HCT116 (cell line): ENCODE data around the gene G6PC3. TPM values are rescaled to one million over a fixed set of nuclear protein-coding genes. Genes with fewer than 3 reads are reported as not detected.

ENCODE experiments used
- ATAC-seq: fragments of 200-7000 bp; cut with Tn5 transposase; 2 replicates; pipeline ENCODE4 v1.9.1; 2020; ENCODE audit warnings: mild to moderate bottlenecking, moderate library complexity
- BruUV-seq: library from RNA; stranded (reverse); fragments of 400-500 nt; replicated peaks from 2 replicates; lab custom pipeline; 2021; lab: Mats Ljungman, UMichigan
- CTCF ChIA-PET: fragments of 300-600 bp; sonication (Branson Sonifier 250); formaldehyde crosslinking; loops from one replicate; lab custom pipeline; 2021; ENCODE audit warnings: antibody characterized with exemption; lab: Charles Lee
- POLR2A ChIA-PET: fragments of 300-600, 350-600 bp; sonication (Branson Sonifier 250); formaldehyde crosslinking; loops from one replicate; lab custom pipeline; 2021; ENCODE audit warnings: antibody characterized with exemption; lab: Charles Lee
- RAD21 ChIA-PET, 2 experiments: fragments of 300-600 bp; sonication (Branson Sonifier 250); formaldehyde crosslinking; loops; one replicate each; lab custom pipeline; 2023; ENCODE audit warnings: low total read pairs in 2 of 2; ENCODE audit not compliant: uncharacterized antibody in 2 of 2, unreplicated experiment in 2 of 2, low non-redundant PET in 1 of 2; lab: Charles Lee
- DNase-seq: peaks from one replicate; pipeline ENCODE4 v3.0.0-alpha.2; 2010; ENCODE audit warnings: low read depth, low spot score
- H2AFZ ChIP-seq: fragments of 200-600 bp; shearing (Covaris generic), sonication (generic); 2 replicates; pipeline ENCODE4 v1.6.1; 2017; ENCODE audit warnings: low read depth, mixed run types, mixed read lengths, antibody characterized with exemption, low read length; ENCODE audit not compliant: poor library complexity, severe bottlenecking
- H3K27ac ChIP-seq: 2 replicates; pipeline ENCODE4 v1.5.1; 2012; ENCODE audit warnings: low read depth, low read length
- H3K27me3 ChIP-seq: fragments of 200-600 bp; sonication (generic); 2 replicates; pipeline ENCODE4 v1.6.1; 2016; ENCODE audit warnings: mixed run types, low read length, mixed read lengths; ENCODE audit not compliant: insufficient read depth
- H3K36me3 ChIP-seq, 2 experiments: fragments of 200-500 bp in 1 of 2; fragments of 200-600 bp in 1 of 2; sonication (Bioruptor generic) in 1 of 2; sonication (generic) in 1 of 2; 2 replicates each; pipeline versions ENCODE4 v1.5.1 to v1.6.1; 2014 to 2016; ENCODE audit warnings: low read length in 2 of 2, inconsistent platforms in 1 of 2, mixed read lengths in 1 of 2, mixed run types in 1 of 2; ENCODE audit not compliant: insufficient read depth in 2 of 2, control insufficient read depth in 1 of 2
- H3K4me1 ChIP-seq, 2 experiments: fragments of 200-600 bp in 1 of 2; sonication (generic) in 1 of 2; 2 replicates each; pipeline versions ENCODE4 v1.5.1 to v1.6.1; 2012 to 2017; ENCODE audit warnings: low read length in 2 of 2, inconsistent platforms in 1 of 2, mild to moderate bottlenecking in 1 of 2, mixed read lengths in 1 of 2, mixed run types in 1 of 2, moderate library complexity in 1 of 2; ENCODE audit not compliant: insufficient read depth in 2 of 2, control insufficient read depth in 1 of 2
- H3K4me2 ChIP-seq: fragments of 200-600 bp; sonication (generic); 2 replicates; pipeline ENCODE4 v1.6.1; 2017; ENCODE audit warnings: mixed run types, low read length, mixed read lengths
- H3K4me3 ChIP-seq, 2 experiments: fragments of 200-600 bp in 1 of 2; sonication (generic) in 1 of 2; replicated peaks in 1 of 2; 2 replicates each; pipeline ENCODE4 v1.5.1; 2011 to 2016; ENCODE audit warnings: low read length in 2 of 2, control low read depth in 1 of 2, low read depth in 1 of 2, mild to moderate bottlenecking in 1 of 2, mixed read lengths in 1 of 2, mixed run types in 1 of 2
- H3K79me2 ChIP-seq: fragments of 200-600 bp; sonication (generic); 2 replicates; pipeline ENCODE4 v1.6.1; 2017; ENCODE audit warnings: mild to moderate bottlenecking, mixed run types, low read length, moderate library complexity, mixed read lengths; ENCODE audit not compliant: insufficient read depth
- H3K9ac ChIP-seq: fragments of 200-600 bp; sonication (generic); 2 replicates; pipeline ENCODE4 v1.6.1; 2016; ENCODE audit warnings: low read length, mixed read lengths
- H3K9me2 ChIP-seq: fragments of 200-600 bp; sonication (generic), shearing (Covaris generic); 2 replicates; pipeline ENCODE4 v1.6.1; 2017; ENCODE audit warnings: mixed run types, mild to moderate bottlenecking, moderate library complexity; ENCODE audit not compliant: insufficient read depth
- H3K9me3 ChIP-seq, 2 experiments: fragments of 200-500 bp in 1 of 2; fragments of 200-600 bp in 1 of 2; sonication (Bioruptor generic) in 1 of 2; sonication (generic) in 1 of 2; 2 replicates each; pipeline ENCODE4 v1.6.1; 2014 to 2017; ENCODE audit warnings: low read length in 2 of 2, mixed read lengths in 2 of 2, inconsistent platforms in 1 of 2, low read depth in 1 of 2, mild to moderate bottlenecking in 1 of 2, mixed run types in 1 of 2, moderate library complexity in 1 of 2; ENCODE audit not compliant: control insufficient read depth in 1 of 2, insufficient read depth in 1 of 2
- H4K20me1 ChIP-seq: fragments of 200-600 bp; sonication (generic), shearing (Covaris generic); 2 replicates; pipeline ENCODE4 v1.6.1; 2017; ENCODE audit warnings: mixed run types, mild to moderate bottlenecking, moderate library complexity; ENCODE audit not compliant: insufficient read depth
- ELF1 ChIP-seq: IDR thresholded peaks from 2 replicates; pipeline ENCODE4 v1.6.1; 2012; ENCODE audit warnings: low read depth, borderline replicate concordance
- FOSL1 ChIP-seq: IDR thresholded peaks from 2 replicates; pipeline ENCODE4 v1.6.1; 2012; ENCODE audit warnings: low read depth
- JUND ChIP-seq: IDR thresholded peaks from 2 replicates; pipeline ENCODE4 v1.6.1; 2012
- POLR2A ChIP-seq: IDR thresholded peaks from 2 replicates; pipeline ENCODE4 v1.7.0; 2011; ENCODE audit warnings: borderline replicate concordance; ENCODE audit not compliant: insufficient read depth, insufficient read length; ENCODE audit errors: extremely low read depth
- POLR2AphosphoS5 ChIP-seq: IDR thresholded peaks from 2 replicates; pipeline ENCODE4 v1.6.1; 2011; ENCODE audit warnings: mild to moderate bottlenecking, low read depth, low read length, moderate library complexity
- SP1 ChIP-seq: IDR thresholded peaks from 2 replicates; pipeline ENCODE4 v1.6.1; 2012; ENCODE audit warnings: low read depth
- intact Hi-C: fragments of 100-400 bp; cut with micrococcal nuclease; formaldehyde crosslinking; loops from 2 replicates; pipeline ENCODE4 v1.10.0; 2022
- total RNA-seq: library from RNA; stranded (reverse); gene quantifications from one replicate; pipeline ENCODE4 v1.2.1, GENCODE V29; 2021; ENCODE audit not compliant: unreplicated experiment
- TF ChIP-seq, protein P1 (sequence below): IDR thresholded peaks from 2 replicates; pipeline ENCODE4 v1.6.1; 2012; ENCODE audit warnings: low read depth
- TF ChIP-seq, protein P2 (sequence below): IDR thresholded peaks from 2 replicates; pipeline ENCODE4 v1.6.1; 2012
- TF ChIP-seq, protein P3 (sequence below): IDR thresholded peaks from 2 replicates; pipeline ENCODE4 v1.6.1; 2011; ENCODE audit warnings: mild to moderate bottlenecking, low read length, moderate library complexity; ENCODE audit not compliant: insufficient replicate concordance; ENCODE audit errors: extremely low read depth

Gene G6PC3
- total RNA-seq, 1 experiment from 2014 or later, result 50.6 TPM

DNA sequence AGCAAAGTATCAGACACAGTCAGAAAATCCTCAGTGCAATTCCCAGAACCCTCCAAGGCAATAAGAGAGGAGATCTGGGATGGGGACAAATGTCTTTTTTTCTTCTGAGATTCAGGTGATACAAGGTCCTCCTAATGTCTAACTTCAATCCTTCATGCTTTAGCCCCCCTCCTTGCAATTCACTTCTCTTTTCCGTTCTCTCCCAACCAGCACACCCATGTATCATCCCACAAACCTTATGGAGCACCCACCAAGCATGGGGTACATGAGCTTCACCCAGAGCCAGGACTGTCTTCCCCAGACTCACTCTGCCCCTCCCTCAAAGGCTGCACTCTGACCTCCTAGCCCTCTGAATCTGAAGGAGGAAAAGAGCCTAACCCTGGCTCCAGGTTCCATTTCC is 42.8 kb downstream of the G6PC3 start:
- no TSS peak for BruUV-seq
- no peak for ATAC-seq
- Histone ChIP-seq H3K4me1 (peaks cover 39 to 58% of the 10 kb centered on the region in 2 experiments), H3K27me3 (no peaks in the 10 kb centered on the region), H3K4me2 (no peak overlapping the region), H2AFZ (no peak overlapping the region), H4K20me1 (no peaks in the 10 kb centered on the region), H3K79me2 (no peaks in the 10 kb centered on the region), H3K9me3 (no peaks in the 10 kb centered on the region), H3K9ac (no peak overlapping the region), H3K4me3 (no peak overlapping the region), H3K27ac (no peak overlapping the region), H3K9me2 (no peaks in the 10 kb centered on the region), H3K36me3 (no peaks in the 10 kb centered on the region)
- no peak for DNase-seq
- ChIA-PET RAD21 (no interaction called here), POLR2A (interaction anchor here (1.0 kb wide), 1 partner anchor 23 kb away, joined by 3 read pairs; no protein-coding TSS in a partner anchor), CTCF (interaction anchor here (2.0 kb wide), 1 partner anchor 30 kb away, joined by 7 read pairs; no protein-coding TSS in a partner anchor)
- TF ChIP-seq JUND (no peak), ELF1 (no peak), POLR2AphosphoS5 (no peak), POLR2A (no peak), FOSL1 (no peak), SP1 (no peak)
- TF ChIP-seq, protein P1, sequence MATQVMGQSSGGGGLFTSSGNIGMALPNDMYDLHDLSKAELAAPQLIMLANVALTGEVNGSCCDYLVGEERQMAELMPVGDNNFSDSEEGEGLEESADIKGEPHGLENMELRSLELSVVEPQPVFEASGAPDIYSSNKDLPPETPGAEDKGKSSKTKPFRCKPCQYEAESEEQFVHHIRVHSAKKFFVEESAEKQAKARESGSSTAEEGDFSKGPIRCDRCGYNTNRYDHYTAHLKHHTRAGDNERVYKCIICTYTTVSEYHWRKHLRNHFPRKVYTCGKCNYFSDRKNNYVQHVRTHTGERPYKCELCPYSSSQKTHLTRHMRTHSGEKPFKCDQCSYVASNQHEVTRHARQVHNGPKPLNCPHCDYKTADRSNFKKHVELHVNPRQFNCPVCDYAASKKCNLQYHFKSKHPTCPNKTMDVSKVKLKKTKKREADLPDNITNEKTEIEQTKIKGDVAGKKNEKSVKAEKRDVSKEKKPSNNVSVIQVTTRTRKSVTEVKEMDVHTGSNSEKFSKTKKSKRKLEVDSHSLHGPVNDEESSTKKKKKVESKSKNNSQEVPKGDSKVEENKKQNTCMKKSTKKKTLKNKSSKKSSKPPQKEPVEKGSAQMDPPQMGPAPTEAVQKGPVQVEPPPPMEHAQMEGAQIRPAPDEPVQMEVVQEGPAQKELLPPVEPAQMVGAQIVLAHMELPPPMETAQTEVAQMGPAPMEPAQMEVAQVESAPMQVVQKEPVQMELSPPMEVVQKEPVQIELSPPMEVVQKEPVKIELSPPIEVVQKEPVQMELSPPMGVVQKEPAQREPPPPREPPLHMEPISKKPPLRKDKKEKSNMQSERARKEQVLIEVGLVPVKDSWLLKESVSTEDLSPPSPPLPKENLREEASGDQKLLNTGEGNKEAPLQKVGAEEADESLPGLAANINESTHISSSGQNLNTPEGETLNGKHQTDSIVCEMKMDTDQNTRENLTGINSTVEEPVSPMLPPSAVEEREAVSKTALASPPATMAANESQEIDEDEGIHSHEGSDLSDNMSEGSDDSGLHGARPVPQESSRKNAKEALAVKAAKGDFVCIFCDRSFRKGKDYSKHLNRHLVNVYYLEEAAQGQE, result no peak
- TF ChIP-seq, protein P2, sequence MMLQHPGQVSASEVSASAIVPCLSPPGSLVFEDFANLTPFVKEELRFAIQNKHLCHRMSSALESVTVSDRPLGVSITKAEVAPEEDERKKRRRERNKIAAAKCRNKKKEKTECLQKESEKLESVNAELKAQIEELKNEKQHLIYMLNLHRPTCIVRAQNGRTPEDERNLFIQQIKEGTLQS, result no peak
- TF ChIP-seq, protein P3, sequence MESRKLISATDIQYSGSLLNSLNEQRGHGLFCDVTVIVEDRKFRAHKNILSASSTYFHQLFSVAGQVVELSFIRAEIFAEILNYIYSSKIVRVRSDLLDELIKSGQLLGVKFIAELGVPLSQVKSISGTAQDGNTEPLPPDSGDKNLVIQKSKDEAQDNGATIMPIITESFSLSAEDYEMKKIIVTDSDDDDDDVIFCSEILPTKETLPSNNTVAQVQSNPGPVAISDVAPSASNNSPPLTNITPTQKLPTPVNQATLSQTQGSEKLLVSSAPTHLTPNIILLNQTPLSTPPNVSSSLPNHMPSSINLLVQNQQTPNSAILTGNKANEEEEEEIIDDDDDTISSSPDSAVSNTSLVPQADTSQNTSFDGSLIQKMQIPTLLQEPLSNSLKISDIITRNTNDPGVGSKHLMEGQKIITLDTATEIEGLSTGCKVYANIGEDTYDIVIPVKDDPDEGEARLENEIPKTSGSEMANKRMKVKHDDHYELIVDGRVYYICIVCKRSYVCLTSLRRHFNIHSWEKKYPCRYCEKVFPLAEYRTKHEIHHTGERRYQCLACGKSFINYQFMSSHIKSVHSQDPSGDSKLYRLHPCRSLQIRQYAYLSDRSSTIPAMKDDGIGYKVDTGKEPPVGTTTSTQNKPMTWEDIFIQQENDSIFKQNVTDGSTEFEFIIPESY, result no peak
- intact Hi-C loops, result no loop called here
